WTC11 (cell line): ENCODE results near the gene YIPF2.

Experiments
- CREB1 ChIP-seq: sonication (generic); formaldehyde crosslinking; IDR thresholded peaks from 2 replicates; pipeline ENCODE4 v1.8.0; 2023; ENCODE audit warnings: mild to moderate bottlenecking, missing genetic modification reagents
- FOXP1 ChIP-seq: sonication (generic); formaldehyde crosslinking; IDR thresholded peaks from 2 replicates; pipeline ENCODE4 v1.8.0; 2022; ENCODE audit warnings: missing genetic modification reagents, mild to moderate bottlenecking, moderate library complexity, borderline replicate concordance
- TF ChIP-seq, protein P1 (sequence below): sonication (generic); formaldehyde crosslinking; IDR thresholded peaks from 2 replicates; pipeline ENCODE4 v1.8.0; 2022; ENCODE audit warnings: mild to moderate bottlenecking, missing genetic modification reagents
- TF ChIP-seq, protein P2 (sequence below): sonication (generic); formaldehyde crosslinking; IDR thresholded peaks from 2 replicates; pipeline ENCODE4 v1.8.0; 2022; ENCODE audit warnings: mild to moderate bottlenecking, missing genetic modification reagents
- TF ChIP-seq, protein P3 (sequence below): sonication (generic); formaldehyde crosslinking; IDR thresholded peaks from 2 replicates; pipeline ENCODE4 v1.8.1; 2023; ENCODE audit warnings: mild to moderate bottlenecking, missing genetic modification reagents, borderline replicate concordance
- TF ChIP-seq, protein P4 (sequence below): sonication (generic); formaldehyde crosslinking; IDR thresholded peaks from 2 replicates; pipeline ENCODE4 v1.8.0; 2022; ENCODE audit warnings: mild to moderate bottlenecking, missing genetic modification reagents
- TF ChIP-seq, protein P5 (sequence below): sonication (generic); formaldehyde crosslinking; IDR thresholded peaks from 2 replicates; pipeline ENCODE4 v1.8.0; 2022; ENCODE audit warnings: mild to moderate bottlenecking, missing genetic modification reagents
- TF ChIP-seq, protein P6 (sequence below): fragments of 250-450 bp; sonication (Bioruptor Pico); IDR thresholded peaks from 2 replicates; pipeline ENCODE4 v1.9.0; 2021; ENCODE audit warnings: mild to moderate bottlenecking
- TF ChIP-seq, protein P7 (sequence below): fragments of 200-600 bp; IDR thresholded peaks from 2 replicates; pipeline ENCODE4 v1.8.0; 2022; ENCODE audit warnings: antibody characterized with exemption

DNA sequence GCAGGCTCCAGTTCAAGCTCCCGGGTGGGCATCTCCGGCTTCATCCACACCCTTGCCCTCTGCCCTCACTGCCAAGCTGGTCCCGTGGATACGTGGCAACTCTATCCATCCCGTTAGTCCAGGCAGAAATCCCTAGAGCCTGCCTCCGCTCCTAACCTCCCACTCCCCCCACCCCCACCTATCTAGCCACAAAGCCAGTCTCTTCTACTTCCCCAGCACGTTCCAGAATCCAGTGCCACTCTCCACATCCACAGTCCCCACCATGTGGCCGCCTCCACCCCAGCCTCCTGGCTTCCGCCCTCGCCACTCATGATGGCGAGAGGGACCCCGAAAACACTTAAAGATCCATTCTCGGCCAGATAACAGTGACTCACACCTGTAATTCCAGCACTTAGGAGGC, 3.8 kb downstream of the YIPF2 start:
- TF ChIP-seq, protein P1, sequence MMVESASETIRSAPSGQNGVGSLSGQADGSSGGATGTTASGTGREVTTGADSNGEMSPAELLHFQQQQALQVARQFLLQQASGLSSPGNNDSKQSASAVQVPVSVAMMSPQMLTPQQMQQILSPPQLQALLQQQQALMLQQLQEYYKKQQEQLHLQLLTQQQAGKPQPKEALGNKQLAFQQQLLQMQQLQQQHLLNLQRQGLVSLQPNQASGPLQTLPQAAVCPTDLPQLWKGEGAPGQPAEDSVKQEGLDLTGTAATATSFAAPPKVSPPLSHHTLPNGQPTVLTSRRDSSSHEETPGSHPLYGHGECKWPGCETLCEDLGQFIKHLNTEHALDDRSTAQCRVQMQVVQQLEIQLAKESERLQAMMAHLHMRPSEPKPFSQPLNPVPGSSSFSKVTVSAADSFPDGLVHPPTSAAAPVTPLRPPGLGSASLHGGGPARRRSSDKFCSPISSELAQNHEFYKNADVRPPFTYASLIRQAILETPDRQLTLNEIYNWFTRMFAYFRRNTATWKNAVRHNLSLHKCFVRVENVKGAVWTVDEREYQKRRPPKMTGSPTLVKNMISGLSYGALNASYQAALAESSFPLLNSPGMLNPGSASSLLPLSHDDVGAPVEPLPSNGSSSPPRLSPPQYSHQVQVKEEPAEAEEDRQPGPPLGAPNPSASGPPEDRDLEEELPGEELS: no peak
- TF ChIP-seq, protein P2, sequence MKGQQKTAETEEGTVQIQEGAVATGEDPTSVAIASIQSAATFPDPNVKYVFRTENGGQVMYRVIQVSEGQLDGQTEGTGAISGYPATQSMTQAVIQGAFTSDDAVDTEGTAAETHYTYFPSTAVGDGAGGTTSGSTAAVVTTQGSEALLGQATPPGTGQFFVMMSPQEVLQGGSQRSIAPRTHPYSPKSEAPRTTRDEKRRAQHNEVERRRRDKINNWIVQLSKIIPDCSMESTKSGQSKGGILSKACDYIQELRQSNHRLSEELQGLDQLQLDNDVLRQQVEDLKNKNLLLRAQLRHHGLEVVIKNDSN (CRISPR knock-in tag): no peak
- TF ChIP-seq, protein P3, sequence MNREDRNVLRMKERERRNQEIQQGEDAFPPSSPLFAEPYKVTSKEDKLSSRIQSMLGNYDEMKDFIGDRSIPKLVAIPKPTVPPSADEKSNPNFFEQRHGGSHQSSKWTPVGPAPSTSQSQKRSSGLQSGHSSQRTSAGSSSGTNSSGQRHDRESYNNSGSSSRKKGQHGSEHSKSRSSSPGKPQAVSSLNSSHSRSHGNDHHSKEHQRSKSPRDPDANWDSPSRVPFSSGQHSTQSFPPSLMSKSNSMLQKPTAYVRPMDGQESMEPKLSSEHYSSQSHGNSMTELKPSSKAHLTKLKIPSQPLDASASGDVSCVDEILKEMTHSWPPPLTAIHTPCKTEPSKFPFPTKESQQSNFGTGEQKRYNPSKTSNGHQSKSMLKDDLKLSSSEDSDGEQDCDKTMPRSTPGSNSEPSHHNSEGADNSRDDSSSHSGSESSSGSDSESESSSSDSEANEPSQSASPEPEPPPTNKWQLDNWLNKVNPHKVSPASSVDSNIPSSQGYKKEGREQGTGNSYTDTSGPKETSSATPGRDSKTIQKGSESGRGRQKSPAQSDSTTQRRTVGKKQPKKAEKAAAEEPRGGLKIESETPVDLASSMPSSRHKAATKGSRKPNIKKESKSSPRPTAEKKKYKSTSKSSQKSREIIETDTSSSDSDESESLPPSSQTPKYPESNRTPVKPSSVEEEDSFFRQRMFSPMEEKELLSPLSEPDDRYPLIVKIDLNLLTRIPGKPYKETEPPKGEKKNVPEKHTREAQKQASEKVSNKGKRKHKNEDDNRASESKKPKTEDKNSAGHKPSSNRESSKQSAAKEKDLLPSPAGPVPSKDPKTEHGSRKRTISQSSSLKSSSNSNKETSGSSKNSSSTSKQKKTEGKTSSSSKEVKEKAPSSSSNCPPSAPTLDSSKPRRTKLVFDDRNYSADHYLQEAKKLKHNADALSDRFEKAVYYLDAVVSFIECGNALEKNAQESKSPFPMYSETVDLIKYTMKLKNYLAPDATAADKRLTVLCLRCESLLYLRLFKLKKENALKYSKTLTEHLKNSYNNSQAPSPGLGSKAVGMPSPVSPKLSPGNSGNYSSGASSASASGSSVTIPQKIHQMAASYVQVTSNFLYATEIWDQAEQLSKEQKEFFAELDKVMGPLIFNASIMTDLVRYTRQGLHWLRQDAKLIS (CRISPR knock-in tag): no peak
- TF ChIP-seq, protein P4, sequence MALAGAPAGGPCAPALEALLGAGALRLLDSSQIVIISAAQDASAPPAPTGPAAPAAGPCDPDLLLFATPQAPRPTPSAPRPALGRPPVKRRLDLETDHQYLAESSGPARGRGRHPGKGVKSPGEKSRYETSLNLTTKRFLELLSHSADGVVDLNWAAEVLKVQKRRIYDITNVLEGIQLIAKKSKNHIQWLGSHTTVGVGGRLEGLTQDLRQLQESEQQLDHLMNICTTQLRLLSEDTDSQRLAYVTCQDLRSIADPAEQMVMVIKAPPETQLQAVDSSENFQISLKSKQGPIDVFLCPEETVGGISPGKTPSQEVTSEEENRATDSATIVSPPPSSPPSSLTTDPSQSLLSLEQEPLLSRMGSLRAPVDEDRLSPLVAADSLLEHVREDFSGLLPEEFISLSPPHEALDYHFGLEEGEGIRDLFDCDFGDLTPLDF: no peak
- TF ChIP-seq FOXP1 (CRISPR knock-in tag): no peak
- TF ChIP-seq, protein P5, sequence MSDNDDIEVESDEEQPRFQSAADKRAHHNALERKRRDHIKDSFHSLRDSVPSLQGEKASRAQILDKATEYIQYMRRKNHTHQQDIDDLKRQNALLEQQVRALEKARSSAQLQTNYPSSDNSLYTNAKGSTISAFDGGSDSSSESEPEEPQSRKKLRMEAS (CRISPR knock-in tag): no peak
- TF ChIP-seq CREB1: no peak
- TF ChIP-seq, protein P6, sequence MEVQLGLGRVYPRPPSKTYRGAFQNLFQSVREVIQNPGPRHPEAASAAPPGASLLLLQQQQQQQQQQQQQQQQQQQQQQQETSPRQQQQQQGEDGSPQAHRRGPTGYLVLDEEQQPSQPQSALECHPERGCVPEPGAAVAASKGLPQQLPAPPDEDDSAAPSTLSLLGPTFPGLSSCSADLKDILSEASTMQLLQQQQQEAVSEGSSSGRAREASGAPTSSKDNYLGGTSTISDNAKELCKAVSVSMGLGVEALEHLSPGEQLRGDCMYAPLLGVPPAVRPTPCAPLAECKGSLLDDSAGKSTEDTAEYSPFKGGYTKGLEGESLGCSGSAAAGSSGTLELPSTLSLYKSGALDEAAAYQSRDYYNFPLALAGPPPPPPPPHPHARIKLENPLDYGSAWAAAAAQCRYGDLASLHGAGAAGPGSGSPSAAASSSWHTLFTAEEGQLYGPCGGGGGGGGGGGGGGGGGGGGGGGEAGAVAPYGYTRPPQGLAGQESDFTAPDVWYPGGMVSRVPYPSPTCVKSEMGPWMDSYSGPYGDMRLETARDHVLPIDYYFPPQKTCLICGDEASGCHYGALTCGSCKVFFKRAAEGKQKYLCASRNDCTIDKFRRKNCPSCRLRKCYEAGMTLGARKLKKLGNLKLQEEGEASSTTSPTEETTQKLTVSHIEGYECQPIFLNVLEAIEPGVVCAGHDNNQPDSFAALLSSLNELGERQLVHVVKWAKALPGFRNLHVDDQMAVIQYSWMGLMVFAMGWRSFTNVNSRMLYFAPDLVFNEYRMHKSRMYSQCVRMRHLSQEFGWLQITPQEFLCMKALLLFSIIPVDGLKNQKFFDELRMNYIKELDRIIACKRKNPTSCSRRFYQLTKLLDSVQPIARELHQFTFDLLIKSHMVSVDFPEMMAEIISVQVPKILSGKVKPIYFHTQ (CRISPR knock-in tag): no peak
- TF ChIP-seq, protein P7, sequence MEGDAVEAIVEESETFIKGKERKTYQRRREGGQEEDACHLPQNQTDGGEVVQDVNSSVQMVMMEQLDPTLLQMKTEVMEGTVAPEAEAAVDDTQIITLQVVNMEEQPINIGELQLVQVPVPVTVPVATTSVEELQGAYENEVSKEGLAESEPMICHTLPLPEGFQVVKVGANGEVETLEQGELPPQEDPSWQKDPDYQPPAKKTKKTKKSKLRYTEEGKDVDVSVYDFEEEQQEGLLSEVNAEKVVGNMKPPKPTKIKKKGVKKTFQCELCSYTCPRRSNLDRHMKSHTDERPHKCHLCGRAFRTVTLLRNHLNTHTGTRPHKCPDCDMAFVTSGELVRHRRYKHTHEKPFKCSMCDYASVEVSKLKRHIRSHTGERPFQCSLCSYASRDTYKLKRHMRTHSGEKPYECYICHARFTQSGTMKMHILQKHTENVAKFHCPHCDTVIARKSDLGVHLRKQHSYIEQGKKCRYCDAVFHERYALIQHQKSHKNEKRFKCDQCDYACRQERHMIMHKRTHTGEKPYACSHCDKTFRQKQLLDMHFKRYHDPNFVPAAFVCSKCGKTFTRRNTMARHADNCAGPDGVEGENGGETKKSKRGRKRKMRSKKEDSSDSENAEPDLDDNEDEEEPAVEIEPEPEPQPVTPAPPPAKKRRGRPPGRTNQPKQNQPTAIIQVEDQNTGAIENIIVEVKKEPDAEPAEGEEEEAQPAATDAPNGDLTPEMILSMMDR: no peak
